ENCODE measurements around the gene HEXD.
A peak's percentile ranks its signal among the peaks of the same experiment; 100 is the strongest.

HEXD gene

GRCh38 chr17:82461827-82462524, 43.8 kb downstream of the HEXD start:
- DNase-seq: no peak

- DNase-seq: no peak
Observed at GRCh38 chr17:82463391-82463790, 45.2 kb downstream of the HEXD start.

GRCh38 chr17:82463925-82464566, 45.9 kb downstream of the HEXD start:
- DNase-seq: no peak

- no peak for DNase-seq
Observed at GRCh38 chr17:82464567-82464929, 46.4 kb downstream of the HEXD start.

- no peak for DNase-seq
Observed at GRCh38 chr17:82465023-82465603, 47.0 kb downstream of the HEXD start.

GRCh38 chr17:82468692-82469091, 50.5 kb downstream of the HEXD start:
- DNase-seq: no peak

GRCh38 chr17:82470065-82470464, 51.9 kb downstream of the HEXD start:
- no peak for DNase-seq

GRCh38 chr17:82474223-82475010, 56.3 kb downstream of the HEXD start:
- DNase-seq: peak; percentile 95

GRCh38 chr17:82475458-82475857, 57.3 kb downstream of the HEXD start:
- no peak for DNase-seq

- DNase-seq: no peak
Observed at GRCh38 chr17:82477934-82478333, 59.8 kb downstream of the HEXD start.

- no peak for DNase-seq
Observed at GRCh38 chr17:82479602-82480001, 61.5 kb downstream of the HEXD start.

- no peak for DNase-seq
Observed at GRCh38 chr17:82480318-82480717, 62.2 kb downstream of the HEXD start.

GRCh38 chr17:82483204-82483660, 65.1 kb downstream of the HEXD start:
- no peak for DNase-seq

- DNase-seq: no peak
Observed at GRCh38 chr17:82483836-82484235, 65.7 kb downstream of the HEXD start.

- no peak for DNase-seq
Observed at GRCh38 chr17:82486231-82487094, 68.3 kb downstream of the HEXD start.

- no peak for DNase-seq
Observed at GRCh38 chr17:82487910-82488309, 69.8 kb downstream of the HEXD start.

- DNase-seq: no peak
Observed at GRCh38 chr17:82489117-82489516, 71.0 kb downstream of the HEXD start.

- no peak for DNase-seq
Observed at GRCh38 chr17:82489851-82490511, 71.8 kb downstream of the HEXD start.

- no peak for DNase-seq
Observed at GRCh38 chr17:82490512-82491195, 72.5 kb downstream of the HEXD start.

GRCh38 chr17:82491196-82491530, 73.0 kb downstream of the HEXD start:
- no peak for DNase-seq

GRCh38 chr17:82491533-82491932, 73.4 kb downstream of the HEXD start:
- no peak for DNase-seq

All from NCI-H1694 (cell line).